GM18909 (cell line): Measurements from ENCODE around the gene ADK.
"Not testable (repeated sequence)": the region's sequence is repeated elsewhere in the genome, so short reads cannot be mapped to it uniquely, and the experiment has no call there.

Experiments
- ATAC-seq: cut with Tn5 transposase; IDR thresholded peaks from one replicate; pipeline ENCODE4 v1.9.1; 2021; ENCODE audit warnings: mild to moderate bottlenecking; ENCODE audit not compliant: unreplicated experiment, poor library complexity

The ADK gene

DNA sequence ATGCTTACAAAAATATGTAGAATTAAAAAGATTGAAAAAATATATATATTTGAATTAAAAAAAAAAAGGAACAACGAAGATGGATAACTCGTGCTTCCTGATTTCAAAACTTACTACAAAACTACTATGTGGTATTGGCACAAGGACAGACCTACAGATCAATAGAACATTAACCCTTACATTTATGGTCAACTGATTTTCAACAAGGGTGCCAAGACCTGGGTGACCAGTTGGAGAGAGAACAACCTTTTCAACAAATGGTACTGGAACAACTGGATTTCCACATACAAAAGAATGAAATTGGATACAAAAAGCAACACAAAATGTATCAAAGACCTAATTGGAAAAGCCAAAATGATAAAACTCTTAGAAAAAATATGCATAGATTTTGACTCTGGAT, 10.5 kb upstream of the ADK start:
- ATAC-seq, result no peak

DNA sequence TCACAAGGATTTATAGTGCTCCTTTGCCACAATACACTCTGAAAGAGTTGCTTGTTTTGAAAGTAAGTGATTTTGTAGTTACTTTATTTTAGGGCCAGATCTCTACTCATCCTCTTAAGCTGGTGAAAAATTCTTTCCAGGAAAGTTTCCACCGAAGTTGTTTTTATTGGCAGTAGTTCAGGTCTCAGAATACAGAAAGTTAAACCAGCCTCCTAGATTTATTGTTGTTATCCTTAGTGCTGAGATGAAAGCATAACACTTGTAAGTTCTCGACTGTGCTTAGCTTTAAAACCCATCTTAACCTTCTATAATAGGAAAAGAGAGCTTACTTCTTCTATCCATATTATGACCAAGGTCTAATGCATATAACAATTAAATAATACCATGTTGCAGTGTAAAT, 5.9 kb upstream of the ADK start:
- no peak for ATAC-seq

DNA sequence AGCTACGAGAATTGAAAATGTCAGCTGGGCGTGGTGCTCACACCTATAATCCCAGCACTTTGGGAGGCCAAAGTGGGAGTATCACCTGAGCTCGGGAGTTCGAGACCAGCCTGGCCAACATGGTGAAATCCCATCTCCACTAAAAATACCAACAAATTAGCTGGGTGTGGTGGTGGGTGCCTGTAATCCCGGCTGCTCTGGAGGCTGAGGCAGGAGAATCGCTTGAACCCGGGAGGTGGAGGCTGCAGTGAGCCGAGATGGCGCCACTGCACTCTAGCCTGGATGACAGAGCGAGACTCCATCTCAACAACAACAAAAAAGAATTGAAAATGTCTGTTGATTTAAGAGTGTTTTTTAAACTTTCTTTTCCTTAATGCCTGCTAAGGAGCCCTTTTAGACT, 4.0 kb upstream of the ADK start:
- not testable (repeated sequence) for ATAC-seq

DNA sequence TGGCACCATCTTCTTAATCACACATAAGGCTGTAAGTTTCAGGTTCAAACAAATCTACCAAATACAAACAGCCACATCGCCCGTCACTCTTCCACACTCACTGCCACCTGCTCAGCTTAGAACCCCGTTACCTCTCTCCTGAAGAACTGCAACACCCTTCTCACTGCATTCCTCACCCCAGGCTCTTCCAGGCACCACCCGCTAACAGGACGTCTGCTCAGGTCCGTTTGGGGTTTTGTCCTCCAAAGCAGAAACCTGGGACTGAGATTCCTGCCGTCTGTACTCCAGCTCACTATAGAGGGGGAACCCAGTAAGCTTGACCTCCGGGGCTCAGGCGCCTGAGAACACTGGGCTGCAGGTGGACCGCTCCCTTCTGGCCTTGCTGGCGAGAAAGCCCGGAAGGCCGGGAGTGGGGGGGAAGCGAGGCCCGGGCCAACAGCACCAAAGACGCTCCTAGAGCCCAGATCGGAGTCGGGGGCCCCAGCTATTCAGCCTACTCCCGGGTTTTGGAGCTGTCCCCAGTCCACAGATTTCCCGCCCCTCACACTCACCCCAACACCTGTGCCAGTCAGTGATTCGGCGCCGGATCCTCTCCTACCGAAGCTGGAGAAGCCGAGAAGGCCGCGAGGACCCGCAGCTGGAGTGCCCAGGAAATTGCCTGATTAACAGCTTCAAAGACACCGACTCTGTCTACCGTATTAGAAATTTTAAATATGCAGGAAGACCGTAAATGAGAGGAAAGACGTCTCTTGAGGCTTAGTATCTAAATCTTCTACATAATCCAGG, 624 bp upstream of the ADK start, which contains the start of gene AP3M1:
Gene AP3M1 (minus strand): TSS at position 625 of the 786 bp plus-strand sequence. CDS start 12,449 bp downstream, outside the sequence.
- peak; percentile 46 for ATAC-seq

DNA sequence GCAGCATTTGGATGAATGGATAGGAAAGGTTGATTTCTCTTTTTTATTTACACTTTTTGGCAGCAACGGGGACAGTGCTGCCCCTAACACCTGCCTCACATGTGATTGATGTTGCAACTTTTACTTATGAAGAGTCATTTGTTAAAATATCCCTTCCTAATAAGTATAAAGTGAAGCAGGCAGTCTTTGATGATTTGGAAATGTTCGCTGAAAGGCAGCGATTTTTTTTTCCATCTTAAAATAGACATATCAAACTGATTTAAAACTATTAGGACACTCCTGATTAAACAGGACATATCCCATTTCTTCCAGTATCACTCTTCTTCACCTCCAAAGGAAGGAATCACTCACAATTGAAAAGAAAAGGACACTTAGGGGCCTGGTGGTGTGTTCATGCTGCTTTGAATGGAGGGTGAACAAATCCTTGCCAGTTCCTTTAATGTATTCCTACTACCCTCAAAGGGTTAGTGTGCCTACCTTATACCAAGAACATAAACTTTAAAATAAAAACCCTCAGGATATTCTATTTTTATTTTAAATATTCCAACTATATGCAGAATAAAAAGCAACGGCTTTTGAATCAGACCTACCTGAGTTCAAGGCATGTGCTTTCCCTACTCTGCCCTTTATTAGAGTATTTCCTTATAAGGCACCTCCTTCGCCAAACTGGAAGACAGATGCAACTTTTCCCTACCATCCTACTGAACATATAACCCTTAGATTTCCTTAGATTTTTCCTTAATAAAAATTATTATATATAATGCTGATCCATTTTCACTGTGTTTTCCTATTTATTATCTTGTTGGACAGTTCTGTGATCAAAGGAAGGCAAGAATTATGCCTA, 1.1 kb downstream of the ADK start:
- no peak for ATAC-seq

- ATAC-seq, result no peak
Measured at GRCh38 chr10:74153123-74153522, 2.1 kb downstream of the ADK start.

DNA sequence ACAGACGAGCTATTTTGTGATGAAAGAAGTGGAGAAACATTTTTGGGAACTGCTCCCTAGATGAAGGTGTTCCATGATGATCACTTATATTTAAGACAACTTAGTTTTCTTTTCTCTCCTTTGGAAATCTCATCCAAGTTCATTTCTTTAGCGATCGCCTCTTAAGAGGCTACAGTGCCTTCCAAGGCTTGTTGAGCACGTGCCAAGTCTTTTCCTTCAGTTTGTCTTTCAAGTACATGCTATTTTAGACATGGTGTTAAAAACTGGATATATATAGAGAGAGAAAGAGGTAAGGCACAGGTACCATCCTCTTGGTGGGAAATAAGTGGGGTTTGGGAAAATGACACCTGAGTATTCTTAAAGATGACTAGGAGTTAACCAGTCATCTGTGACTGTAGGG, 2.7 kb downstream of the ADK start:
- ATAC-seq, result no peak

GRCh38 chr10:74156919-74157289, 5.9 kb downstream of the ADK start:
- ATAC-seq, result no peak

GRCh38 chr10:74160013-74160412, 9.0 kb downstream of the ADK start:
- no peak for ATAC-seq

GRCh38 chr10:74163319-74164068, 12.5 kb downstream of the ADK start:
- ATAC-seq, result no peak

DNA sequence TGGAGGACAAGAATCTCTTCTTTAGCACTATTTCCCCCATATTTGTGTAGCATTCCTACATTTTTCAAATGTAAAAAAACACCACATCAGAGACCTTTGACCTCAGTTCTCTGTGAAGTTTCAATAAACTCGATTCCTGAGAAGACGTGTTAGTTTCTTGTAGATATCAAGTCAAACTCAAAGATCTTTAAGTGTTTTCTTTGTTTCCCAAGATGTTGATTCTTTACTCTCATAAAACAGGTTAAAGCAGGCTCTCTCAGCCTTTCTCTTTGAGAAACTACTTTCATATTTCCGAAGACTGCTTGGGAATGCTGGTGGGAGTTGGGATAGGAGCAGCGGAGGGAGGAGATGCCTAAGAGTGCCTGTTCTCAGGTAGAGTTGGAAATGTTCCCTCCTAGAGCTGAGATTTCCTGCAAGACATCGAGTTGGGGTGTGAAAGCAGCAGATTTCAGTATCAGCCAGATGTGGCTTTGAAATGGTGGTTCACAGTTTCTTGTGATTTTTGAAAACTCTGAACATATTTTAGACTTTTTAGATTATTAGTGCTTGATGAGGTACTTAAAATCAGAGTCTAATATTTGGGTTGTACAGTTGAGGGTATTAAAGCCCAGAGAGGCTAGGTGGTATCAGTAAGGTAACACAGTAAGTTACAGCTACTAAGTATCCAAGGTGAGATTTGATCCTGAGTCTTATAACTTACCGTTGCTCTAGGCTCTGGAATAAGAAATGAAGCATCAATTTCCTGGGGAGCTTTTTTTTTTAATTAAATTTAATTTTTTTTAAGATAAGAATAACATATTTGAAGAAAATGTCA, 13.9 kb downstream of the ADK start:
- ATAC-seq, result no peak

- no peak for ATAC-seq
Measured at GRCh38 chr10:74165530-74165901, 14.5 kb downstream of the ADK start.

DNA sequence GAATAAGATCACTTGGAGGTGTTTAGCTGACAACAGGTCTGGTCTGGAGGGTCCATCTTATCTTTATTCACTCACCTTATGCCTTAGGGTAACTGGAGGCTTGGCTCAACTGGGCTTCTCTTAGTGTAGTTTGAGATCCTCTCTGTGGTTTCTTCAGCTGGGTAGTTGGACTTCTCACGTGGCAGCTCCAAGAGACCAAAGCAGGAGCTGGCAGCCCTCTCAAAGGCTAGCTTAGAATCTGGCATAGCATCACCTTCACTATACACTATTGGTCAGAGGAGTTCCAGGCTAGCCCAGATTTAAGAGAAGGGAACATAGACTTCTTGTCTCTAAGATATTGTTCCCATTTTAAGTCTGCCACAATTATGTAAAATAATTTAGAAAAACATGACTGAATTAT, 16.4 kb downstream of the ADK start:
- no peak for ATAC-seq

DNA sequence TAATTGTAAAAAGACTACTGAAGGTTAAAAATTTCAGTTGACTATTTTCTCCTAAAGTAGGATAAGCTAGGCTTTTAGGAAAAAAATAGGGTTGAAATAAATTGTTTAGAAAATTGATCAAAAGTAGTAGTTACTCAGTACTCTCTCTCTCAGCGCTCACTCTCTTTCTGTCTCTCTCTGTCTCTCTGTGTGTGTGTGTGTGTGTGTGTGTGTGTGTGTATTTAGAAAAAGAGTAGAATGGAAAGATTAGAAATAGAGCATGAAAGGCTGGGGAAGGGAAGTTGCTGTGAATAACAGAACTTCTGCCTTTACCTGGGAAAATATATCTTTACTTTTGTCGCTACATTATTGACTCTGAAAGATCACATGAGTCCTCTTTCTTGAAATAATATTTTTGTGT, 20.6 kb downstream of the ADK start:
- no peak for ATAC-seq

GRCh38 chr10:74174521-74174920, 23.5 kb downstream of the ADK start:
- ATAC-seq, result no peak

- no peak for ATAC-seq
Measured at GRCh38 chr10:74175510-74176379, 24.7 kb downstream of the ADK start.

DNA sequence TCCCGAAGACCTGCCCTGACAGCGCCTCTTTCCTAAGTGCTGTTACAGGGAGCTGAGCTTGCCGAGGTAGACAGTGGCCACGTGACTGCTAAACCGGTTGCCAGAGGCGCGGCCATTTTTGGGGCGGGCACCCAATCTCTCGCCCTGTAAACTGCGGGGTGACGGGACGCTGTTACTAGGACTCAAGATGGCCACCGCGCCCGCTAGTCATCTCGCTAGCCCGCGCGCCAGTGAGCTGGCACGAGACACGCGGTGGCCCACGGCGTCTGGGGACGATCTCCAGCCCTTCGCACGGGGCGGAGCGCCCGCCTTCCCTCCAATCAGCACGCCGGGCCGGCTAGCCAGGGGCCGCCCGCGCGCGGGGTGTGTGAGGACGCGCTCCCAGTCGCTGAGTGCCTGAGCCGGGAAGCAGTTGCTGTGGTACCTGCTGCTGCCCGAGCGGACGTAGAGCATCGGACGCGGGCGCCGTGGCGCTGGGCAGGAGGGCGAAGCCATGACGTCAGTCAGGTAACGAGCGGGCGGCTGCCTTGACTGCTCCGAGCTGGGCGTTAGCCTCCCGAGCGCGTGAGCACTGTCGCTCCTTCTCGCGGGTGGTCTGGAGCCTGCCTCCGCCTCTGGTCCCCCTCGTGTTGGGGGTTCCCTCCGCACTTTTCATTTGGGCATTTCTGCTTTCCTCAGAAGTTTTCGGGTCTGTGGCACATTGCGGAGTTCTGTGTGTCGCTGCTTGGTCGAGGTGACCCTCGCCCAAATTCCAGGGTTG, 25.5 kb downstream of the ADK start:
- peak; percentile 92 for ATAC-seq

- peak; percentile 28 for ATAC-seq
Measured at GRCh38 chr10:74177140-74177677, 26.2 kb downstream of the ADK start.
